ELF-1 (cell line): ENCODE data around the gene MSH3.
"Not testable (repeated sequence)": the region's sequence is repeated elsewhere in the genome, so short reads cannot be mapped to it uniquely, and the experiment has no call there.

ENCODE experiments used
- DNase-seq: peaks from one replicate; pipeline ENCODE4 v3.0.0-alpha.2; 2016; ENCODE audit warnings: low read depth, low spot score

The MSH3 gene

GRCh38 chr5:80852331-80853245 lies 198.1 kb downstream of the MSH3 start:
- DNase-seq: no peak

GRCh38 chr5:80853413-80853812 lies 199.0 kb downstream of the MSH3 start:
- DNase-seq: no peak

GRCh38 chr5:80854583-80854982 lies 200.1 kb downstream of the MSH3 start:
- no peak for DNase-seq

GRCh38 chr5:80860924-80861613 lies 206.6 kb downstream of the MSH3 start:
- peak; percentile 36 for DNase-seq

- peak; percentile 25 for DNase-seq
These were observed 209.3 kb downstream of the MSH3 start for GRCh38 chr5:80863708-80864107.

GRCh38 chr5:80864109-80864508 lies 209.7 kb downstream of the MSH3 start:
- no peak for DNase-seq

- no peak for DNase-seq
These were observed 210.4 kb downstream of the MSH3 start for GRCh38 chr5:80864706-80865435.

GRCh38 chr5:80865551-80865950 lies 211.1 kb downstream of the MSH3 start:
- no peak for DNase-seq

- DNase-seq: no peak
These were observed 211.9 kb downstream of the MSH3 start for GRCh38 chr5:80866371-80866770.

- DNase-seq: no peak
These were observed 212.8 kb downstream of the MSH3 start for GRCh38 chr5:80867233-80867632.

GRCh38 chr5:80870442-80870841 lies 216.0 kb downstream of the MSH3 start:
- no peak for DNase-seq

- DNase-seq: no peak
These were observed 217.1 kb downstream of the MSH3 start for GRCh38 chr5:80871541-80871961.

GRCh38 chr5:80874162-80874561 lies 219.7 kb downstream of the MSH3 start:
- no peak for DNase-seq

- no peak for DNase-seq
These were observed 223.1 kb downstream of the MSH3 start for GRCh38 chr5:80877592-80877991.

GRCh38 chr5:80881726-80882125 lies 227.3 kb downstream of the MSH3 start:
- DNase-seq: no peak

GRCh38 chr5:80883390-80883789 lies 228.9 kb downstream of the MSH3 start:
- DNase-seq: not testable (repeated sequence)

- peak; percentile 77 for DNase-seq
These were observed 229.8 kb downstream of the MSH3 start for GRCh38 chr5:80884086-80884813.

- DNase-seq: no peak
These were observed 230.5 kb downstream of the MSH3 start for GRCh38 chr5:80884929-80885328.

- no peak for DNase-seq
These were observed 231.0 kb downstream of the MSH3 start for GRCh38 chr5:80885396-80886000.

- DNase-seq: no peak
These were observed 239.6 kb downstream of the MSH3 start for GRCh38 chr5:80894083-80894482.

- no peak for DNase-seq
These were observed 241.1 kb downstream of the MSH3 start for GRCh38 chr5:80895523-80895922.
